ENCODE measurements around the gene MACROH2A2.
A peak's percentile ranks its signal among the peaks of the same experiment; 100 is the strongest.

The MACROH2A2 gene

GRCh38 chr10:70145166-70145665 lies 92.6 kb downstream of the MACROH2A2 start:
- peak; percentile 30 for DNase-seq (ENCODE audit: low spot score)
- no peak for TF ChIP-seq CTCF (IDR thresholded peaks at IDR 0.05; ENCODE audit: borderline replicate concordance, control extremely low read depth, extremely low read depth, insufficient read depth, missing control alignments)
- in situ Hi-C loops (cut with MboI; ENCODE audit: low sequenced_read_pairs, unreplicated experiment), result no loop called here

- TF ChIP-seq CTCF (IDR thresholded peaks at IDR 0.05; ENCODE audit: borderline replicate concordance, control extremely low read depth, extremely low read depth, insufficient read depth, missing control alignments), result peak; percentile 78
- in situ Hi-C loops (cut with MboI; ENCODE audit: low sequenced_read_pairs, unreplicated experiment), result no loop called here
- peak; percentile 83 for DNase-seq (ENCODE audit: low spot score)
Observed at GRCh38 chr10:70145666-70146488, 93.2 kb downstream of the MACROH2A2 start.

- in situ Hi-C loops (cut with MboI; ENCODE audit: low sequenced_read_pairs, unreplicated experiment), result no loop called here
- peak; percentile 92 for TF ChIP-seq CTCF (IDR thresholded peaks at IDR 0.05; ENCODE audit: borderline replicate concordance, control extremely low read depth, extremely low read depth, insufficient read depth, missing control alignments)
- peak; percentile 97 for DNase-seq (ENCODE audit: low spot score)
Observed at GRCh38 chr10:70146489-70147258, 94.0 kb downstream of the MACROH2A2 start, which contains the start of gene TYSND1. Gene TYSND1 (minus strand): TSS chr10:70146700. CDS start chr10:70146586, 114 bp downstream.

GRCh38 chr10:70147259-70147625 lies 94.6 kb downstream of the MACROH2A2 start:
- no peak for TF ChIP-seq CTCF (IDR thresholded peaks at IDR 0.05; ENCODE audit: borderline replicate concordance, control extremely low read depth, extremely low read depth, insufficient read depth, missing control alignments)
- DNase-seq (ENCODE audit: low spot score), result no peak
- in situ Hi-C loops (cut with MboI; ENCODE audit: low sequenced_read_pairs, unreplicated experiment), result no loop called here

- in situ Hi-C loops (cut with MboI; ENCODE audit: low sequenced_read_pairs, unreplicated experiment), result no loop called here
- DNase-seq (ENCODE audit: low spot score), result no peak
- TF ChIP-seq CTCF (IDR thresholded peaks at IDR 0.05; ENCODE audit: borderline replicate concordance, control extremely low read depth, extremely low read depth, insufficient read depth, missing control alignments), result no peak
Observed at GRCh38 chr10:70148516-70148915, 95.9 kb downstream of the MACROH2A2 start.

GRCh38 chr10:70155255-70155838 lies 102.7 kb downstream of the MACROH2A2 start:
- in situ Hi-C loops (cut with MboI; ENCODE audit: low sequenced_read_pairs, unreplicated experiment), result no loop called here
- no peak for DNase-seq (ENCODE audit: low spot score)
- TF ChIP-seq CTCF (IDR thresholded peaks at IDR 0.05; ENCODE audit: borderline replicate concordance, control extremely low read depth, extremely low read depth, insufficient read depth, missing control alignments), result no peak
